Hematopoietic multipotent progenitor cell treated with erythropoietin and hydrocortisone succinate and interleukin-3 and kit ligand, for 15 days (in vitro differentiated cells): ENCODE data around the gene NEDD4L.

Experiments
- DNase-seq: peaks from one replicate; pipeline ENCODE4 v3.0.0-alpha.2; 2015; ENCODE audit warnings: low spot score

Gene NEDD4L

GRCh38 chr18:58212274-58212673 lies 168.2 kb downstream of the NEDD4L start:
- DNase-seq = no peak

GRCh38 chr18:58213440-58213839 lies 169.4 kb downstream of the NEDD4L start:
- no peak for DNase-seq

- DNase-seq = no peak
These were observed 171.0 kb downstream of the NEDD4L start for GRCh38 chr18:58215011-58215410.

- no peak for DNase-seq
These were observed 172.1 kb downstream of the NEDD4L start for GRCh38 chr18:58216071-58216481.

- DNase-seq = no peak
These were observed 173.0 kb downstream of the NEDD4L start for GRCh38 chr18:58217052-58217451.

GRCh38 chr18:58218117-58218516 lies 174.1 kb downstream of the NEDD4L start:
- no peak for DNase-seq

- peak; percentile 74 for DNase-seq
These were observed 177.2 kb downstream of the NEDD4L start for GRCh38 chr18:58221060-58221725.

GRCh38 chr18:58222432-58223125 lies 178.6 kb downstream of the NEDD4L start:
- no peak for DNase-seq

GRCh38 chr18:58223717-58224424 lies 179.8 kb downstream of the NEDD4L start:
- DNase-seq = peak; percentile 34

GRCh38 chr18:58224425-58224750 lies 180.4 kb downstream of the NEDD4L start:
- DNase-seq = no peak

GRCh38 chr18:58225101-58225500 lies 181.1 kb downstream of the NEDD4L start:
- no peak for DNase-seq

- no peak for DNase-seq
These were observed 182.4 kb downstream of the NEDD4L start for GRCh38 chr18:58226429-58226828.

- no peak for DNase-seq
These were observed 183.4 kb downstream of the NEDD4L start for GRCh38 chr18:58227361-58227930.

- DNase-seq = no peak
These were observed 184.2 kb downstream of the NEDD4L start for GRCh38 chr18:58228176-58228575.

GRCh38 chr18:58228762-58229161 lies 184.7 kb downstream of the NEDD4L start:
- no peak for DNase-seq

GRCh38 chr18:58229162-58229561 lies 185.1 kb downstream of the NEDD4L start:
- no peak for DNase-seq

- no peak for DNase-seq
These were observed 186.6 kb downstream of the NEDD4L start for GRCh38 chr18:58230438-58231179.

GRCh38 chr18:58231930-58232329 lies 187.9 kb downstream of the NEDD4L start:
- peak; percentile 58 for DNase-seq

GRCh38 chr18:58232668-58233067 lies 188.6 kb downstream of the NEDD4L start:
- DNase-seq = no peak

- DNase-seq = no peak
These were observed 190.3 kb downstream of the NEDD4L start for GRCh38 chr18:58234359-58234741.

GRCh38 chr18:58235001-58235436 lies 191.0 kb downstream of the NEDD4L start:
- no peak for DNase-seq

- DNase-seq = no peak
These were observed 195.9 kb downstream of the NEDD4L start for GRCh38 chr18:58239879-58240278.
